ENCODE measurements around the gene CRYL1. TPM values are rescaled to one million over a fixed set of nuclear protein-coding genes. Genes with fewer than 3 reads are reported as not detected.

Gene CRYL1
- total RNA-seq, 1 donor from 2014 or later: 35.4 TPM

GRCh38 chr13:20495087-20496023 is 30.3 kb downstream of the CRYL1 start:
- Histone ChIP-seq H3K36me3 (no peaks in the 10 kb centered on the region), H3K27ac (peak overlapping the region; percentile 17), H3K9me3 (no peaks in the 10 kb centered on the region), H3K4me1 (peaks cover 7% of the 10 kb centered on the region), H3K4me3 (no peak overlapping the region), H3K27me3 (no peaks in the 10 kb centered on the region)
- intact Hi-C loops (cut with DNase I): no loop called here
- no peak for DNase-seq (ENCODE audit: extremely low spot score in 2 of 2)
- no peak for TF ChIP-seq POLR2A (IDR thresholded peaks at IDR 0.05)
- peak in 1 of 2 donors; percentile 23 for TF ChIP-seq POLR2AphosphoS5 (IDR thresholded peaks at IDR 0.05; ENCODE audit: insufficient read depth in 1 of 2, low read depth in 1 of 2)
- peak; percentile 75 to 96 (median 89) for TF ChIP-seq CTCF (IDR thresholded peaks at IDR 0.05)

- Histone ChIP-seq H3K4me3 (no peak overlapping the region), H3K4me1 (peaks cover 7% of the 10 kb centered on the region), H3K27ac (no peak overlapping the region), H3K9me3 (no peaks in the 10 kb centered on the region), H3K27me3 (no peaks in the 10 kb centered on the region), H3K36me3 (no peaks in the 10 kb centered on the region)
- DNase-seq (ENCODE audit: extremely low spot score in 2 of 2): no peak
- intact Hi-C loops (cut with DNase I): no loop called here
- TF ChIP-seq CTCF (IDR thresholded peaks at IDR 0.05) (no peak), POLR2AphosphoS5 (IDR thresholded peaks at IDR 0.05; ENCODE audit: insufficient read depth in 1 of 2, low read depth in 1 of 2) (no peak), POLR2A (IDR thresholded peaks at IDR 0.05) (no peak)
Observed at GRCh38 chr13:20494656-20495055, 31.0 kb downstream of the CRYL1 start.

- H3K4me1 ChIP-seq: peaks cover 7% of the 10 kb centered on the region
- H3K9me3 ChIP-seq: no peaks in the 10 kb centered on the region
- intact Hi-C loops (cut with DNase I): no loop called here
- no peaks in the 10 kb centered on the region for H3K27me3 ChIP-seq
- TF ChIP-seq POLR2AphosphoS5 (IDR thresholded peaks at IDR 0.05; ENCODE audit: insufficient read depth in 1 of 2, low read depth in 1 of 2) (no peak), CTCF (IDR thresholded peaks at IDR 0.05) (no peak), POLR2A (IDR thresholded peaks at IDR 0.05) (no peak)
- DNase-seq (ENCODE audit: extremely low spot score in 2 of 2): no peak
- H3K36me3 ChIP-seq: peaks cover 0 to 7% of the 10 kb centered on the region in 2 donors
- no peak overlapping the region for H3K27ac ChIP-seq
- no peak overlapping the region for H3K4me3 ChIP-seq
Observed at GRCh38 chr13:20492641-20493040, 33.0 kb downstream of the CRYL1 start.

- Histone ChIP-seq H3K4me3 (no peak overlapping the region), H3K27ac (no peak overlapping the region), H3K4me1 (peaks cover 7% of the 10 kb centered on the region), H3K9me3 (no peaks in the 10 kb centered on the region), H3K36me3 (peaks cover 0 to 7% of the 10 kb centered on the region in 2 donors), H3K27me3 (no peaks in the 10 kb centered on the region)
- no peak for TF ChIP-seq CTCF (IDR thresholded peaks at IDR 0.05)
- no peak for TF ChIP-seq POLR2A (IDR thresholded peaks at IDR 0.05)
- TF ChIP-seq POLR2AphosphoS5 (IDR thresholded peaks at IDR 0.05; ENCODE audit: insufficient read depth in 1 of 2, low read depth in 1 of 2): no peak
- intact Hi-C loops (cut with DNase I): loop anchor here (2.0 kb wide), 1 partner anchor 431 kb away; no protein-coding TSS in a partner anchor
- DNase-seq (ENCODE audit: extremely low spot score in 2 of 2): no peak
Observed at GRCh38 chr13:20491926-20492435, 33.7 kb downstream of the CRYL1 start.

Data from vagina (tissue), 2 donors.